GM18526 (cell line): ENCODE results near the gene GET4.

ENCODE experiments used
- POLR2A ChIP-seq: IDR thresholded peaks from 3 replicates; pipeline ENCODE4 v1.6.1; 2011; ENCODE audit not compliant: insufficient read length; ENCODE audit errors: extremely low read depth

The GET4 gene

GRCh38 chr7:910931-911431, 34.6 kb downstream of the GET4 start:
- TF ChIP-seq POLR2A = no peak

GRCh38 chr7:911791-912480, 35.6 kb downstream of the GET4 start:
- no peak for TF ChIP-seq POLR2A

- no peak for TF ChIP-seq POLR2A
Observed at GRCh38 chr7:913736-914520, 37.6 kb downstream of the GET4 start.

- no peak for TF ChIP-seq POLR2A
Observed at GRCh38 chr7:914521-915194, 38.3 kb downstream of the GET4 start.

- no peak for TF ChIP-seq POLR2A
Observed at GRCh38 chr7:915291-916218, 39.2 kb downstream of the GET4 start.

GRCh38 chr7:916291-916941, 40.1 kb downstream of the GET4 start:
- TF ChIP-seq POLR2A = no peak

GRCh38 chr7:917255-918117, 41.1 kb downstream of the GET4 start:
- TF ChIP-seq POLR2A = no peak

- no peak for TF ChIP-seq POLR2A
Observed at GRCh38 chr7:918118-918425, 41.7 kb downstream of the GET4 start.

GRCh38 chr7:918441-919113, 42.2 kb downstream of the GET4 start:
- no peak for TF ChIP-seq POLR2A

- TF ChIP-seq POLR2A = no peak
Observed at GRCh38 chr7:919114-919442, 42.7 kb downstream of the GET4 start.

- no peak for TF ChIP-seq POLR2A
Observed at GRCh38 chr7:919924-920341, 43.6 kb downstream of the GET4 start.

GRCh38 chr7:920351-921070, 44.2 kb downstream of the GET4 start:
- TF ChIP-seq POLR2A = no peak

GRCh38 chr7:921071-921461, 44.7 kb downstream of the GET4 start:
- TF ChIP-seq POLR2A = no peak
